NAMALWA (cell line): ENCODE results near the gene SHISA6.
A peak's percentile ranks its signal among the peaks of the same experiment; 100 is the strongest.

ENCODE experiments used
- DNase-seq: peaks from one replicate; pipeline ENCODE4 v3.0.0-alpha.2; 2015; ENCODE audit warnings: low spot score

The SHISA6 gene

GRCh38 chr17:11353601-11354000 lies 112.6 kb downstream of the SHISA6 start:
- DNase-seq: no peak

GRCh38 chr17:11356371-11356770 lies 115.4 kb downstream of the SHISA6 start:
- no peak for DNase-seq

DNA sequence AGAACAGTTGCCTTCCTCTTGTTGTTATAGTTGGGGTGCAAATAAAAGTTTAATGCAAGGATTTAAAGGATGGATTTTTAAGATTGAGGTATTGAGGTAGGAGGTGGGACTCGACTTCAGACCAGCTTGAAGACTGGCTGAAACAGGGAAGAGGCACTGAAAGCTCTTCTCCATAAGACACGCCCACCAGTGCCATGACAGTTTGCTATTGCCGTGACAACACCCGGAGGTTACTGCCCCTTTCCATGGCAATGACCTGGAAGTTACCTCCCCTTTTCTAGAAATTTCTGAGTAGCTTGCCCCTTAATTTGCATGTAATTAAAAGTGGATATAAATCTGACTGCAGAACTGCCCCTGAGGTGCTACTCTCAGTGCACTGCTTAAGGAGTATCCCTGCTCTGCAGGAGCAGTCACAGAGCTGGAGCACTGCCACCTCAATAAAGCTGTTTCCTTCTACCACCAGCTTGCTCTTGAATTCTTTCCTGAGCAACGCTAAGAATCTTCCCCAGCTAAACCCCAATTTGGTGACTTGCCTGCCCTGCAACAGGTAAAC lies 122.6 kb downstream of the SHISA6 start:
- no peak for DNase-seq

- DNase-seq: no peak
Observed at GRCh38 chr17:11366272-11366850, 125.3 kb downstream of the SHISA6 start.

DNA sequence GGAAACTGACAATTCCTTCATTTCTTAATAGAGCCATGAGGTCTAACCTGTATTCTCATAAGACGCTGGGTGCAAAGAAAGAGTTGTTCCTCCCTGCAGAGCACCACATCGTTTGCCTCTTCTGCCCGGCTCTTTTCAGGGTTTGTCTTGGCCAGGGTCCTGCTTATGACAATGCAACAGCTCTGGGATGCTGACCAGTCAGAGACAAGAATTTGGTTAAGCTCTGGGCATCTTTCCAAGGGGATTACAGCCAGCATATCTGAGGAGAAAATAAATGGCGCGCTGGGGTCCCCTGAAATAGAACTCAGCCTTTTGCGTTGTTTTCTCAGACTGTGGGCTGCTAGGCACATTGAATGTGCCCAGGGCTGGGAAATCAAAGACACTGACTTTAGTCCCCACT lies 128.6 kb downstream of the SHISA6 start:
- no peak for DNase-seq

DNA sequence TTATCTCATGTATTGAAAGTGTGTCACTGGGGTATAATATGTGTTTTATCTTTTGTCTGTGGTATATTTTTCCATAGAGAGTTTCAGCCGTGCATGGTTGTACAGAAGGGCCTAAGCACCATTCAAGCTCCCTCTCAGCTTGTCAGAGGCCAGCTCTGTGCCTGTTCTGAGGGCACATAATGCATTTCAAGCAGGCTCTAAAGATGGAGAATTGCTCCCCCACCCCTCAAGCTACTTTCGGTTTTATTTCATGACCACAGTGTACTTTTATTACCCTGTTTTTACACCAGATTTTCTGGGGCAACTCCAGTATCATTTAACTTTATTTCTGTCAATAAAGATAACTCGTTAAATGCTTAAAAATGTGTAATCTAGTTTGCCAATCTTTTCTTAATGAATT lies 131.7 kb downstream of the SHISA6 start:
- DNase-seq: no peak

GRCh38 chr17:11378506-11378905 lies 137.5 kb downstream of the SHISA6 start:
- DNase-seq: no peak

DNA sequence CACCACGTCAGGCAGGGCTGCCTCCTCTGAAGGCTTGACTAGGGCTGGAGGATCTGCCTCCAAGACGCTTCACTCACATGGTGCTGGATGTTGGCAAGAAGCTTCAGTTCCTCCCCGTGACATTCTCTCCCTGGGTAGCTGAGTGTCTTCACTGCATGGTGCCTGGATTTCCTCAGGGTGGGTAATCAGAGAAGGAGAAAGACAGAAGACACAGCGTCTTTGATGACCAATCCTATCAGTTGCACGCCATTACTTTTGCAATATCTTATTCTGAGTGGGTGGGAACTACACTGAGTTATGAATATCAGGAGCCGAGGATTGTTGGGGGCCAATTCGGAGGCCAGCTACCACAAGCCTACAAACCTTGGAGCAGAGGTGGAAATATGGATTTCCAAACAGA lies 139.7 kb downstream of the SHISA6 start:
- no peak for DNase-seq

DNA sequence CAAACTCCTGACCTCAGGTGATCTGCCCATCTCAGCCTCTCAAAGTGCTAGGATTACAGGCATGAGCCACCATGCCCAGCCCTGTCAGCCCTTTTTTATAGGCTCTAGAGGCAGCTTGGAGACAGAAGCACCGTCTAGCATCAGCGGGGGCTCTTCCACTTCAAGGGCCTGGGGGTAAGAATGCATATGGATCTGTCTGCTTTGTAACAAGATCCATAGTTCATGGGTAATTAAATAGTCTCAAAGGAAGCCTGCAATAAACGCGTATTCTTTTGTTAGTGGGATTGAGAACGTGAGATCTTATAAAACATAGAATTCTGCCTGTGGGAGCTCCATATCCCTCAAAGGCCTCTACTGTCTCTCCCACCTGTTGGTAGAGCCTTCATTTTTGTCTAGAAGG lies 142.1 kb downstream of the SHISA6 start:
- no peak for DNase-seq

GRCh38 chr17:11384131-11384530 lies 143.1 kb downstream of the SHISA6 start:
- no peak for DNase-seq

DNA sequence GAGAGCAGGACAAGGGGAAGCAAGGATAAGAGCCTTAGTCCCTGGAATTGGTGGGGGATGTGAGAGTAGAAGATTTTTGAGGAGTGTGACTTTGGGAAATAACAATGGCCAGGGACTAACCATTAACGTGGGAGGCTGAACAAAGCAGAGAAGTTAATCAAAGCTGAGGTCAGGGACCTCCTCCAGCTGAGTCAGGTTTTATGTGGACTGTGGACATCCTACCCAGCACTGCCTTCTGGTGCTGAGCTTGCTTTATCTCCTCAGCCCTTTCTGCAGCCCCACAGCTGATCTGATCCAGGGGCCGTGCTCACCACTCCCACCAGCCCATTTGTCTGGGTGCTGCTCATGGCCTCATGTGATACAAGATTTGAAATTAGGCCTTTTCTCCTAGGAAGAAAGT lies 146.6 kb downstream of the SHISA6 start:
- no peak for DNase-seq

DNA sequence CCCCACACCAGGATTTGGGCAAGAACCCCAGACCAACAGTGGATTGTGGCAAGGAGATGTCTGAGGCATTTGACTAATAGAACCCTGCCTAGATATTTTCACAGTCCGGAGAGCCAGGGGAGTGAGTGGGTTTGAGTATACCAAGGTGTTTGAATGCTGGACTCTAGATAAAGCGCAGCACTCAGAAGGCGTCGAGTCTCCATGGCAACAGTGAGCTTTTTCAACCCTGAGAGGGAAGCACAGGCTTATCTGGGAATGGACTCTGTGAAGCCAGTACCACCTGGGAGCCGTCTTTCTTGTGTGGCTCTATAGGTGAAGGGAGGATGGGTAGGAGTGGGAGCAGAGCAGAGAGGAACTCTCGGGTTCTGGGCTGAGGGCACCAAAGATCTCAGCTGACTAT lies 147.0 kb downstream of the SHISA6 start:
- DNase-seq: no peak

- DNase-seq: no peak
Observed at GRCh38 chr17:11389583-11389982, 148.6 kb downstream of the SHISA6 start.

GRCh38 chr17:11391134-11391533 lies 150.1 kb downstream of the SHISA6 start:
- DNase-seq: peak; percentile 1

GRCh38 chr17:11404431-11405276 lies 163.6 kb downstream of the SHISA6 start:
- DNase-seq: no peak

DNA sequence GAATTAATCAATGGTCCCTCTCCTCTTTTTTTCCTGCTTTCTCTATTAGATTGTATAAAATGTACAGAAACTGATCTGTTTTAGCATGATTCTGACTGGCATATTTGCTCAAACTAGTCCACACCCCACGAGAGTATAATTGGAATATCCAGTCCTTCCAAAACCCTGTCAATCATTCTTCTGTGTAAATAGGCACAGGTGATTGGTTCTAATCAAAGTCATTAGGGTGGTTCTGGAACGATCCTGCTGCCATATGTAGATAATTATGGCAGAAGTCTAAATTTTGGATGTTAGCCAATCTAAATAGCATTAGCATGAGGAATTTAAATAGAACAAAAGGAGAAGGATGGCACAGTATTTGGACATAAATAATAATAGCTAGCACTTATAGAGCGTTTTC lies 165.7 kb downstream of the SHISA6 start:
- DNase-seq: no peak

DNA sequence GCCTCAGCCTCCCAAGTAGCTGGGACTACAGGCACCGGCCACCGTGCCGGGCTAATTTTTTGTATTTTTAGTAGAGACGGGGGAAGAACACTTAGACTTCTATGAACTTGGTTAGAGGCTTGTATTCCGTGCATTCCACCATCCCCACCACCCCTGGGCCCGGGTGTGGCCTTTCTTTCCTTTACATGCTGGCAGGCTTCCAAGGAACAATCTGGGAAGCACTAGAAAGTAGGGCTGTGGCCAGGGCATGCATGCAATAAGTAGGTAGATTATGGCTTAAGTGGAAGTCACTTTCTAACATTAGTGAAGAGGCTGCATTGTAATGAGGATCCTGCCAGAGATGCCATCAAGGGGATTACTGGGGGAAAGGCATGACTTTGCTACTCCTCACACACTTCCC lies 171.6 kb downstream of the SHISA6 start:
- DNase-seq: no peak

DNA sequence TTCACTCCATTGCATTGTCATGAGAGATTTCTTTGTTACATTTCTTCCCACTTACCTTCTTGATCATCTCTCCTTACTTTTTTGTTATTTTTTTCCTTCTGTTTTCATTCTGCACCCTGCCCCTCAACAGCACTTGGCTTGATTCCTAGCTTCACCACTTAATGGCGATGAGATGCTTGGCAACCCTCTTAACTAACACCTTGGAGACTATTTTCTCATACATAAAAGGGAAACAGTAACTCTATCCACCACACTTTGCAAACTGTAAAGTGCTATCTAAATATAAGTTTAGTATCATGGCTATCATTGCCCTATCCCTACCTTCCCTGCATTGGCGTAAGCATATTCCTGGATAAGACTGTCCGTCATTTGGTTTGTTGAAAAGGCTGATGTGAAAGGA lies 177.3 kb downstream of the SHISA6 start:
- DNase-seq: no peak

DNA sequence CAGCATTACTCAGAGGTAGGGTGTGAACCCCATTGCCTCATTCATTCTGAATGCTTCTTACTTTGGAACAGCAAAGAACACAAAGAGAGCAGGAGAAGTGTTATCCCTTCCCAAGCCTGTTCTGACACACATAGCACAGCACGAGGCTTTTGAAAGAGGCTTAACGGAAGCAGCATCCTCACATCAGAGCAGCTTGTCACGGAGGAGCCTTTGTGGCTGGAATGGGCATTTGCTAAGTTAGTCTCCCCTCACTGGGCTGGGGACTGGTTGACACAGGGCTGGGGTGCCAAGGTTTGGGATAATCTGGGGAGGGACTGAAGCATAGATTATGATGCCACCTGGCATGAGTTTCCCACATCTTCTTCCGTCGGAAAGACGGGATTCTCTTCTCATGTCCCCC lies 189.7 kb downstream of the SHISA6 start:
- no peak for DNase-seq

DNA sequence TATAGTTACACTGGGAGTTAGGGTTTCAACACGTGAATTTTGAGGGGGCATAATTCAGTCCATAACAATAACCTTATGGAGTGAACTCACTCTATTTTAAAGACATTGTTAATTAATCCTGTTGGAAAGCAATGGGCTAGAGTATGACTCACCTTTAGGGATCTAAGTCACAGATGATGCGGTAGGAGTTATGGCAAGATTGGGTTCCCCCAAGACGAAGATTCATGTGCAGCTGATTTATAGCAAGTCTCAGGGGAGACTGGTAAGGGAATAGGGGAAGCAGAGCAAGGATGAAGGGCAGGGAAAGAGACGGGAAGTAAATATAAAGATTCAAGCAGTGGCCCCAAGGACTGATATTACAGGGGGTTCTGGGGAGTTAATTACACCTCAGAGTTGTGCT lies 197.7 kb downstream of the SHISA6 start:
- no peak for DNase-seq

DNA sequence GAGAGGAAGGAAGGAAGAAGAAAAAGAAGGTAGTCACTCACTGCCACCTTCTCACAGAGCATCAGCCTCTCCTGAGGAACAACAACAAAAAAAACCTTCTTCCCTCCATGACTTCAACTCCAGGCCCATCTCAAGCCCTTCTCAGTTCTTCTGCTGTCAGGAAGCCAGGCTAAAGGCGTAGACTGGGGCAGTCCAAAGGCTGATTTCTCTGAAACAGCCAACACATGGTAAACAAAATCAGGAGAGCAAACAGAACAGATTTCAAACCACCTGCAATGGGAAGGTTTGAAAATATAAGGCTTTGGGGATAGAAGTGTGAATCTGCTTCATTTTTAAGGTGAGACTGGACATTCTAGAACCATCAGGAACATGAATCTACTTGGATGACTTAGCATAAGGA lies 200.0 kb downstream of the SHISA6 start:
- DNase-seq: no peak

DNA sequence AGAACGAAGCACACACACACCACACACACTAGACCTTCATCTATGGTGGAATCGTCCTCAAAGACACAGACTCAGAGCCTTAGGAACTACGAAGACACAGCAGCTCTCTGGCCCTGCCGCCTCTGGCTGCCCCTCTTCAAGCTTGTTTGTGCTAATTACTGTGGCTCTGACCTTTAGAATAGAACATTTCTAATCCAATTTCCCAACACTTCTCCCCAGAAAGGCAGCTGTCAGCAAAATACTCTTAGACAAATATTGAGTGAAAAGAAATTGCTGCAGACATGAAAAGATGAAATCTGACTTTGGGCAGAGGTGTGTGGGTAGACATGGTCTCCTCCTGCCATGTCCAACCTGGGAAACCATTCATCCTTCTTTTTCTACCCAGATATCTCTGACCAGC lies 205.3 kb downstream of the SHISA6 start:
- no peak for DNase-seq

DNA sequence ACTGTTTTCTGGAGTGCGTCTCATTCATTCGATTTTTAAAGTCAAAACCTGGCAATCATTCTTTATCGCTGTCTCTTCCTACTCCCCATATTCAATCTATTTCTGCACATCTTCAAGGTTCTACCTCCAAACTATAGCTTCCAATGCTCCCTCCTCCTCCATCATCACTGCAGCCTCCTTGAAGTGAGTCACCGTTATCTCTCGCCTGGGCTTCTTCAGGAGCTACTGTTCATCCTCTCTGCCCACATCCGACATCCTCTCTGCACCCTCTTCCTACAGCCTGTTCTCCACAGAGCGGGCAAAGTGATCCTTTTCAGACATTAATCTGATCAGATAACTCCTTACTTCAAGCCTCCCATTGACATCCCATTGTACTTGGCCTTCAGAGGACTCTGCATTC lies 213.1 kb downstream of the SHISA6 start:
- DNase-seq: no peak

DNA sequence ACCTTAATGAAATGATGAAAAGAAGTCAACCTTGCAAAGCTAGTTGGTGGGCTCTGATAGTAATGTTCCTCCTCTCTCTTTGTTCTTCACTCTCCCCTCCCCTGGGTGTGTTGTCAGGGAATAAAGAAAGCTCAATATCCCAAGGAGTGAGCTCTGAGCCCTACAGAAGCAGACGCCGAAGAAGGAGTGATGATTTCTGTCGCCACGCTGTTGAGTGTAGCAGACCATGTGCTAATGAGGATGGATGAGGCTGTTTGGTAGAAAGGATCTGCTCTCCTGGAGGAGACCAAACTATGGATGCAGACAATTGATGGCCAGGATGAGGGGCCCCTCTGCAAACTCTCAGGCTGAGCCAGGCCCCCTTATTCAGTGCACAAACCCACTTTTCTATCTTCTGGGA lies 217.3 kb downstream of the SHISA6 start:
- DNase-seq: no peak
